CMK (cell line): ENCODE measurements around the gene RAB3C.

Source experiments
- DNase-seq: peaks from one replicate; pipeline ENCODE4 v3.0.0-alpha.2; 2010; ENCODE audit warnings: low read depth

The RAB3C gene

GRCh38 chr5:58885260-58885659, 302.4 kb downstream of the RAB3C start:
- DNase-seq: no peak

- DNase-seq: peak; percentile 12
These were observed 303.7 kb downstream of the RAB3C start for GRCh38 chr5:58886315-58887207.

- no peak for DNase-seq
These were observed 304.4 kb downstream of the RAB3C start for GRCh38 chr5:58887311-58887710.

GRCh38 chr5:58887721-58888409, 305.0 kb downstream of the RAB3C start:
- no peak for DNase-seq

- no peak for DNase-seq
These were observed 307.4 kb downstream of the RAB3C start for GRCh38 chr5:58890265-58890664.

GRCh38 chr5:58890701-58891085, 307.8 kb downstream of the RAB3C start:
- no peak for DNase-seq

GRCh38 chr5:58891086-58891970, 308.5 kb downstream of the RAB3C start:
- peak; percentile 20 for DNase-seq

GRCh38 chr5:58891971-58892343, 309.1 kb downstream of the RAB3C start:
- DNase-seq: no peak

GRCh38 chr5:58893551-58893950, 310.7 kb downstream of the RAB3C start:
- no peak for DNase-seq

GRCh38 chr5:58898006-58898405, 315.1 kb downstream of the RAB3C start:
- no peak for DNase-seq

GRCh38 chr5:58898538-58898937, 315.7 kb downstream of the RAB3C start:
- no peak for DNase-seq

GRCh38 chr5:58901271-58901670, 318.4 kb downstream of the RAB3C start:
- no peak for DNase-seq

GRCh38 chr5:58902305-58902704, 319.4 kb downstream of the RAB3C start:
- DNase-seq: no peak

GRCh38 chr5:58902765-58903164, 319.9 kb downstream of the RAB3C start:
- no peak for DNase-seq

- no peak for DNase-seq
These were observed 321.9 kb downstream of the RAB3C start for GRCh38 chr5:58904737-58905136.

GRCh38 chr5:58905944-58906343, 323.1 kb downstream of the RAB3C start:
- DNase-seq: no peak
